PFSK-1 (cell line): Measurements from ENCODE around the gene SHPK.

Source experiments
- FOXP2 ChIP-seq: optimal IDR thresholded peaks from 2 replicates; pipeline ENCODE3; 2011; ENCODE audit warnings: borderline replicate concordance, control low read depth, inconsistent platforms; ENCODE audit not compliant: insufficient read depth; ENCODE audit errors: extremely low read length, extremely low read depth
- POLR2AphosphoS5 ChIP-seq: IDR thresholded peaks from 2 replicates; pipeline ENCODE4 v1.6.1; 2012; ENCODE audit warnings: low read depth, mild to moderate bottlenecking, control low read depth, low read length, moderate library complexity
- REST ChIP-seq, 2 experiments: IDR thresholded peaks; 2 replicates each; pipeline versions ENCODE4 v1.6.1 to v1.8.0; 2011 to 2012; ENCODE audit warnings: low read depth in 2 of 2, low read length in 2 of 2, control low read depth in 1 of 2, inconsistent platforms in 1 of 2, mild to moderate bottlenecking in 1 of 2, moderate library complexity in 1 of 2; ENCODE audit not compliant: insufficient read depth in 1 of 2
- SIN3A ChIP-seq: IDR thresholded peaks from 2 replicates; pipeline ENCODE4 v1.6.1; 2012; ENCODE audit warnings: mild to moderate bottlenecking, low read length, moderate library complexity, borderline replicate concordance; ENCODE audit not compliant: insufficient read depth
- TAF1 ChIP-seq: IDR thresholded peaks from 2 replicates; pipeline ENCODE4 v1.6.1; 2012; ENCODE audit warnings: low read length, control low read depth, borderline replicate concordance; ENCODE audit not compliant: insufficient read depth

The SHPK gene

GRCh38 chr17:3576970-3577369 lies 59.1 kb downstream of the SHPK start:
- TF ChIP-seq SIN3A (no peak), POLR2AphosphoS5 (no peak), FOXP2 (no peak), REST (IDR thresholded peaks at IDR 0.05; ENCODE audit: insufficient read depth in 1 of 2, low read depth in 2 of 2, low read length in 2 of 2) (no peak), TAF1 (no peak)

- TF ChIP-seq SIN3A: no peak
- TF ChIP-seq REST (IDR thresholded peaks at IDR 0.05; ENCODE audit: insufficient read depth in 1 of 2, low read depth in 2 of 2, low read length in 2 of 2): no peak
- TF ChIP-seq TAF1: no peak
- TF ChIP-seq FOXP2: no peak
- TF ChIP-seq POLR2AphosphoS5: no peak
These were observed 60.5 kb downstream of the SHPK start for GRCh38 chr17:3575511-3575910.

GRCh38 chr17:3574231-3574630 lies 61.8 kb downstream of the SHPK start:
- TF ChIP-seq POLR2AphosphoS5 (no peak), TAF1 (no peak), SIN3A (no peak), REST (IDR thresholded peaks at IDR 0.05; ENCODE audit: insufficient read depth in 1 of 2, low read depth in 2 of 2, low read length in 2 of 2) (no peak), FOXP2 (no peak)

GRCh38 chr17:3573246-3574100 lies 62.6 kb downstream of the SHPK start:
- TF ChIP-seq SIN3A (no peak), POLR2AphosphoS5 (no peak), FOXP2 (no peak), TAF1 (no peak), REST (IDR thresholded peaks at IDR 0.05; ENCODE audit: insufficient read depth in 1 of 2, low read depth in 2 of 2, low read length in 2 of 2) (no peak)

- no peak for TF ChIP-seq POLR2AphosphoS5
These were observed 63.8 kb downstream of the SHPK start for GRCh38 chr17:3572231-3572630.
